Endothelial cell of umbilical vein (primary cell): ENCODE results near the gene FREM1. TPM values are rescaled to one million over a fixed set of nuclear protein-coding genes. Genes with fewer than 3 reads are reported as not detected.

Source experiments
- BruUV-seq: library from RNA; stranded (reverse); fragments of 400-500 nt; replicated peaks from 2 replicates; lab custom pipeline; 2021; lab: Mats Ljungman, UMichigan
- CTCF ChIA-PET: fragments of 300-600, 350-600 bp; sonication (Branson Sonifier 250); formaldehyde crosslinking; loops from one replicate; lab custom pipeline; 2021; ENCODE audit warnings: antibody characterized with exemption, inconsistent platforms; lab: Charles Lee
- POLR2A ChIA-PET: fragments of 300-600, 350-600 bp; sonication (Branson Sonifier 250); formaldehyde crosslinking; loops from one replicate; lab custom pipeline; 2021; ENCODE audit warnings: antibody characterized with exemption, inconsistent platforms; lab: Charles Lee
- DNase-seq: peaks from one replicate; pipeline ENCODE4 v3.0.0-alpha.2; 2011; ENCODE audit warnings: low read depth, low spot score
- FAIRE-seq: peaks from 2 replicates; lab custom pipeline; 2011; peaks lifted over from hg19 to GRCh38; lab: Jason Lieb, UNC
- H2AFZ ChIP-seq: 2 replicates; pipeline ENCODE4 v1.6.0; 2012; ENCODE audit warnings: low read depth, low read length, control low read depth, inconsistent platforms
- H3K27ac ChIP-seq: 2 replicates; pipeline ENCODE4 v1.5.1; 2011; ENCODE audit warnings: low read depth, mild to moderate bottlenecking, control low read depth, low read length, moderate library complexity; ENCODE audit not compliant: insufficient read depth
- H3K27me3 ChIP-seq, 2 experiments: 2 replicates each; pipeline versions ENCODE4 v1.6.0 to v1.6.1; 2011; ENCODE audit warnings: low read length in 2 of 2, mixed read lengths in 1 of 2; ENCODE audit not compliant: control insufficient read depth in 2 of 2, insufficient read depth in 2 of 2
- H3K36me3 ChIP-seq, 2 experiments: 2 replicates in 1 of 2; 3 replicates in 1 of 2; pipeline ENCODE4 v1.5.1; 2011; ENCODE audit warnings: low read length in 2 of 2, mild to moderate bottlenecking in 1 of 2, moderate library complexity in 1 of 2; ENCODE audit not compliant: control insufficient read depth in 2 of 2, insufficient read depth in 2 of 2; ENCODE audit errors: extremely low read depth in 1 of 2
- H3K4me1 ChIP-seq: 3 replicates; pipeline ENCODE4 v1.5.1; 2011; ENCODE audit warnings: mild to moderate bottlenecking, low read length; ENCODE audit not compliant: control insufficient read depth, insufficient read depth; ENCODE audit errors: extremely low read depth
- H3K4me2 ChIP-seq: 2 replicates; pipeline ENCODE4 v1.6.1; 2011; ENCODE audit warnings: low read length, control low read depth, mixed read lengths; ENCODE audit not compliant: insufficient read depth
- H3K4me3 ChIP-seq, 3 experiments: fragments of 200-600 bp in 1 of 3; sonication (generic), shearing (Covaris generic) in 1 of 3; replicated peaks in 1 of 3; 2 replicates each; pipeline ENCODE4 v1.5.1; 2011 to 2016; ENCODE audit warnings: control low read depth in 3 of 3, low read length in 3 of 3, mild to moderate bottlenecking in 2 of 3, inconsistent platforms in 1 of 3, low read depth in 1 of 3, moderate library complexity in 1 of 3; ENCODE audit not compliant: insufficient read depth in 1 of 3
- H3K79me2 ChIP-seq: 2 replicates; pipeline ENCODE4 v1.6.0; 2012; ENCODE audit warnings: low read length, inconsistent platforms; ENCODE audit not compliant: control insufficient read depth, insufficient read depth
- H3K9ac ChIP-seq: replicated peaks from 2 replicates; pipeline ENCODE3; 2011; ENCODE audit warnings: low read length, control low read depth; ENCODE audit not compliant: insufficient read depth; ENCODE audit errors: extremely low read depth
- H3K9me1 ChIP-seq: replicated peaks from 3 replicates; pipeline ENCODE4 v1.6.0; 2011; ENCODE audit warnings: mild to moderate bottlenecking, low read length; ENCODE audit not compliant: control insufficient read depth, insufficient read depth; ENCODE audit errors: extremely low read depth
- H3K9me3 ChIP-seq: replicated peaks from 2 replicates; pipeline ENCODE4 v1.5.1; 2012; ENCODE audit warnings: low read length, inconsistent platforms; ENCODE audit not compliant: control insufficient read depth, insufficient read depth
- H4K20me1 ChIP-seq: replicated peaks from 2 replicates; pipeline ENCODE3; 2011; ENCODE audit warnings: mild to moderate bottlenecking, low read length; ENCODE audit not compliant: control insufficient read depth, insufficient read depth; ENCODE audit errors: extremely low read depth
- CTCF ChIP-seq, 2 donors: IDR thresholded peaks; 1 replicate in 1 of 2; 2 replicates in 1 of 2; pipeline ENCODE4 v1.5.1; 2011; ENCODE audit warnings: low read length in 2 of 2, mild to moderate bottlenecking in 2 of 2, moderate library complexity in 2 of 2, control low read depth in 1 of 2, inconsistent platforms in 1 of 2, low read depth in 1 of 2; ENCODE audit not compliant: insufficient read depth in 1 of 2; ENCODE audit errors: extremely low read depth in 1 of 2
- EZH2 ChIP-seq: IDR thresholded peaks from 2 replicates; pipeline ENCODE4 v1.6.1; 2012; ENCODE audit warnings: borderline replicate concordance, low read depth, mild to moderate bottlenecking, moderate library complexity, low read length, inconsistent platforms; ENCODE audit not compliant: severe bottlenecking
- FOS ChIP-seq: IDR thresholded peaks from 2 replicates; pipeline ENCODE4 v1.6.1; 2011; ENCODE audit warnings: mild to moderate bottlenecking, low read length, moderate library complexity, borderline replicate concordance; ENCODE audit not compliant: insufficient read depth
- GATA2 ChIP-seq: IDR thresholded peaks from 2 replicates; pipeline ENCODE4 v1.7.0; 2011; ENCODE audit warnings: low read depth, mild to moderate bottlenecking, moderate library complexity, mixed read lengths, low read length; ENCODE audit not compliant: insufficient read length, insufficient read depth
- JUN ChIP-seq: IDR thresholded peaks from 2 replicates; pipeline ENCODE4 v1.6.1; 2011; ENCODE audit warnings: borderline replicate concordance, low read depth; ENCODE audit not compliant: insufficient read length, insufficient read depth
- MAX ChIP-seq: IDR thresholded peaks from 2 replicates; pipeline ENCODE4 v1.6.1; 2011; ENCODE audit not compliant: insufficient read depth, insufficient read length
- MYC ChIP-seq: IDR thresholded peaks from one replicate; pipeline ENCODE4 v1.6.1; 2011; ENCODE audit warnings: mild to moderate bottlenecking, low read depth, low read length
- POLR2A ChIP-seq: IDR thresholded peaks from 2 replicates; pipeline ENCODE4 v1.6.1; 2012; ENCODE audit warnings: low read depth, mild to moderate bottlenecking, control low read depth, low read length
- POLR2AphosphoS5 ChIP-seq: IDR thresholded peaks from 2 replicates; pipeline ENCODE4 v1.6.1; 2012; ENCODE audit warnings: low read depth, mild to moderate bottlenecking, control low read depth, low read length, moderate library complexity; ENCODE audit not compliant: insufficient read depth
- dilution Hi-C: fragments of 300-500 bp; cut with MboI; formaldehyde crosslinking; loops from one replicate; pipeline ENCODE4 v1.15.0; 2019; ENCODE audit warnings: low sequenced_read_pairs; ENCODE audit not compliant: extremely low pct_ligation_motif_present
- intact Hi-C: fragments of 100-400 bp; cut with micrococcal nuclease; formaldehyde crosslinking; loops from one replicate; pipeline ENCODE4 v1.10.0; 2022
- polyA plus RNA-seq, 4 experiments: library from polyadenylated mRNA; depleted of rRNA in 3 of 4; stranded (reverse) in 3 of 4; unstranded in 1 of 4; fragments of >200 nt; gene quantifications; 2 replicates each; pipeline versions ENCODE4 v1.2.1 to v1.2.3, GENCODE V29; 2011 to 2012; ENCODE audit warnings: missing spikeins in 1 of 4
- total RNA-seq: library from RNA; stranded (reverse); gene quantifications from 2 replicates; pipeline ENCODE4 v1.2.3, GENCODE V29; 2021

FREM1 gene
- total and polyA plus RNA-seq, 2 donors (not counting 3 experiments of a cell fraction or from before 2014, with no cell fraction given): 0.10 to 0.29 TPM

- no TSS peak for BruUV-seq
- ChIA-PET POLR2A (no interaction called here), CTCF (interaction anchor here (1.5 kb wide), 1 partner anchor 59 kb away, joined by 3 read pairs; no protein-coding TSS in a partner anchor)
- no peaks in the 10 kb centered on the region for H3K27me3 ChIP-seq
- H3K27ac ChIP-seq: no peak overlapping the region
- DNase-seq: no peak
- no peaks in the 10 kb centered on the region for H3K79me2 ChIP-seq
- FAIRE-seq: no peak
- H3K9me1 ChIP-seq: no peaks in the 10 kb centered on the region
- no peak for TF ChIP-seq GATA2
- no peak for TF ChIP-seq CTCF (IDR thresholded peaks at IDR 0.05; ENCODE audit: extremely low read depth in 1 of 2, insufficient read depth in 1 of 2, low read depth in 1 of 2, low read length in 2 of 2)
- TF ChIP-seq JUN: no peak
- TF ChIP-seq MAX: no peak
- no peak for TF ChIP-seq EZH2
- no peak for TF ChIP-seq MYC
- TF ChIP-seq FOS: no peak
- TF ChIP-seq POLR2AphosphoS5: no peak
- TF ChIP-seq POLR2A: no peak
- dilution Hi-C loops (no loop called here), intact Hi-C loops (no loop called here)
- no peaks in the 10 kb centered on the region for H3K9me3 ChIP-seq
- no peak overlapping the region for H3K4me2 ChIP-seq
- no peaks in the 10 kb centered on the region for H3K36me3 ChIP-seq
- no peak overlapping the region for H2AFZ ChIP-seq
- H3K4me3 ChIP-seq: no peak overlapping the region
- no peaks in the 10 kb centered on the region for H4K20me1 ChIP-seq
- no peak overlapping the region for H3K9ac ChIP-seq
- H3K4me1 ChIP-seq: no peaks in the 10 kb centered on the region
Observed at GRCh38 chr9:14941501-14942405, 31.5 kb upstream of the FREM1 start.
